HG03103 (cell line): ENCODE data around the gene TBX1.

Experiments
- ATAC-seq: cut with Tn5 transposase; IDR thresholded peaks from one replicate; pipeline ENCODE4 v1.9.1; 2021; ENCODE audit warnings: low read depth; ENCODE audit not compliant: unreplicated experiment

TBX1 gene

DNA sequence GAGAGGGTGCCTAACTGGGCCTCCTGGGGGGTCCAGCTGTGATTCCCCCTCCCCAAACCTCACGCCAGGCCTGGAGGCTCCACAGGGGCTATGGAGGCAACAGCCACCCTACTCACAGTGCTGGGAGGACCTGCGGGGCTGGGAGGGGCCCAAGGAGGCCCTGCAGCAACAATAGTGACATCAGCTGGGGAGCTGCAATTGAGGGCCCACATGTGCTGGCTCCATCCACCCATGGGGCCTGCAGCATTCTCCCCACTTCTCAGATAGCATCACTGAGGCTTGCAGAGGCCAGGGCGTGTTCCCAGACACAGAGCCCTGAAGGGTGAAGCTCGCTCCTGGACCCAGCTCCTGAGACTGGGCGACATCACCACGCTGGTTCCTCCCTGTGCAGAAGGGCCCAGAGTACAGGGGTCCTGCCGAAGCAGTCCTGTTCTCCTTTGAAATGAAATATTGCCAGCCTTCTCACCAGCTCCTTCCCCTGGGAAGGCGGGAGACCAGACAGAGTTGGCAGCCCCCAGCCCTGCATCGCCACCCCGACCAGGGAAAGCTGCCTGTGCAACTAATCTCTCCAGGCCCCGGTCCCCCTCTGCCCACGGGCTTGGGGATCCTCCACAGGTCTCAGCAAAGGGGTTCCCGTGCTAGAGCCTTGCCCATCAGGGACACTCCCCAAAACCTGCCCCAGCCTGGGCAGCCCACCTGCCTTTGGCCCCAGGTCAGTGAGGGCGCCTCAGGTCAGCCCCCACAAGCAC lies 8.9 kb upstream of the TBX1 start:
- ATAC-seq, result no peak

DNA sequence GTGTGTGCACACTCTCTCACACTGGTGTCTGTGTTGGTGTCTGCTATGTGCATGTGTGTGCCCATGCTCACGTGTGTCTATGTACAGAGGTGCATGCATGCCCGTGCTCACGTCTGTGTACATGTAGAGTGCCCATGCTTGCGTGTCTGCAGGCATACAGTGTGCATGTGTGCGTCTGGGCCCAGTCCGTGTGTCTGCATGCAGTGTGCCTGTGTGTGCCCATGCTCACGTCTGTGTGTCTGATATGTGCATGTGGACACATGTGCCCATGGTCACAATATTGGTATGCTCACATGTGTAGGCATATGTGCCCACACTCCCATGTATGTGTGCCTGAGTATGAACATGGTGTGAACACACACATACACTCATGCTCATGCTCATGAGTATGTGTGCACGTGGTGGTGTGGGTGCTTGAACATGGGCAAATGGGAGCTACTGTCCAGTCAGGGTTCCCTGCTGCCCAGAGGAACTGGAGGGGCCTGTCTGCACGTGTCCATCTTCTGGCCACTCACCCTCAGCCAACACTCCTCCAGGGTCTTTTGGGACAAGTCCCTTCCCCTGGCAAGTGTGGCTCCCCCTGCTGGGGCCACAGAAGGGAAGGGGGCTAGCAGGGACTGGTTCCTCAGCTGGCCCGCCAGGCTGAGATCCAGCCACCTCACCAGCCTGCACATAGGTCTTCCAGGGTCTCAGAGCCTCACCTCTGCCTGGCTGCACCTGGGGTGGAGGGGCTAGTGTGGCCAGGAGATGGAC lies 7.3 kb upstream of the TBX1 start:
- ATAC-seq, result no peak

DNA sequence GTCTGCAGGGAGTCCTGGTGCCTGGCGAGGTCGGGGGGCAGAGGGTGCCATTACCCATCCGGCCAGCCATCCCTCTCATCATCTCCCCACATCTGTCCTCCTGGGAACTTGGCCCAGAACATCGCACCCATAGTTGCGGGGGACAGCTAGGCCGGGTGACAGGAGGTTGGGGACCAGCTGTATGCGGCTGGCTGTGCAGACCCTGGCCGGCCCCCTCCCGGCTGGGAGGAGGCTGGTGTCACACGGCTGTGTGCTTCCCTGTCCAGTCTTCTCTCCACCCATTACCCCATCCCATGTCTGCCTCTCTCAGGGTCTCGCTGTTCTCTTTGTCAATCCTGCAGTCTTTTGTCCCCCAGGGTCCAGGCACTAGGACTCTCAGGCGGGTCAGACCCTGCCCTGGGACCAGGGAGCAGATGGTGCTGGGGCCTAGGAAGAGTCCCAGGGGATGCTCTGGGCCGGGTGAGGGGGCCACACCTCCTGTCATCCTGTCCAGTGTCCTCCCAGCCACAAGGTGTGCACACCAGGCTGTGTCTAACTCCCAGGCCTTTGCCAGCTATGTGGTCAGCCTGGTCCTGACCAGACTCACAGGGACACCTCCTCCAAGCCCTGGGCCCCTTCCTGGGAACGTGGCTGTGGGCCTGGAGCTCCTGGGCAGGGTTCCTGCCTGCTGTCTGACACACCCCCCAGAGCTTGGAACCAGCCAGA lies 6.4 kb upstream of the TBX1 start:
- ATAC-seq, result no peak

DNA sequence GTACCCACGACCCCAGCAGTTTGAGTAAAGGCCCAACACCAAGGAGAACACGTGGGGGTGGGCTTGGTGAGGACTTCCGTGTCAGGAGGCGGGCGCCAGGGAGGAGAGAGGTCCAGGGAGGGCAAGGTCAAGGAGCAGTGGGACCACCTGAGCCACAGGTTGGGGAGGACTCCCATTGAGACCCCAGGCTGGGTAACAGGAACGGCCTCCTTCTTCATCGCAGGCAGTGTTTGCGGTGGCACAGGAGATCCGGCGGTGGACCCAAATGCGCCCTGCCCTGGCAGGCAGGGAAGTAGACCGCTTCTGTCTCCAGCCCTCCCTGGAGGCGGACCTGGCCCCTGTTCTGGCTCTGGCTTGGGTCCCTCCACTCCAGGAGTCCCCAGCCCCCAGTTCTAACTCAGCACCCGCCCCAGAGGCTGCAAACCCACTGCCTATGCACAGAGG lies 5.9 kb upstream of the TBX1 start:
- no peak for ATAC-seq

- no peak for ATAC-seq
Observed at GRCh38 chr22:19755145-19755710, 5.3 kb upstream of the TBX1 start.

GRCh38 chr22:19755722-19756287 lies 4.8 kb upstream of the TBX1 start:
- ATAC-seq, result no peak

- ATAC-seq, result no peak
Observed at GRCh38 chr22:19756288-19757128, 4.1 kb upstream of the TBX1 start.

GRCh38 chr22:19757140-19757984 lies 3.2 kb upstream of the TBX1 start:
- no peak for ATAC-seq

DNA sequence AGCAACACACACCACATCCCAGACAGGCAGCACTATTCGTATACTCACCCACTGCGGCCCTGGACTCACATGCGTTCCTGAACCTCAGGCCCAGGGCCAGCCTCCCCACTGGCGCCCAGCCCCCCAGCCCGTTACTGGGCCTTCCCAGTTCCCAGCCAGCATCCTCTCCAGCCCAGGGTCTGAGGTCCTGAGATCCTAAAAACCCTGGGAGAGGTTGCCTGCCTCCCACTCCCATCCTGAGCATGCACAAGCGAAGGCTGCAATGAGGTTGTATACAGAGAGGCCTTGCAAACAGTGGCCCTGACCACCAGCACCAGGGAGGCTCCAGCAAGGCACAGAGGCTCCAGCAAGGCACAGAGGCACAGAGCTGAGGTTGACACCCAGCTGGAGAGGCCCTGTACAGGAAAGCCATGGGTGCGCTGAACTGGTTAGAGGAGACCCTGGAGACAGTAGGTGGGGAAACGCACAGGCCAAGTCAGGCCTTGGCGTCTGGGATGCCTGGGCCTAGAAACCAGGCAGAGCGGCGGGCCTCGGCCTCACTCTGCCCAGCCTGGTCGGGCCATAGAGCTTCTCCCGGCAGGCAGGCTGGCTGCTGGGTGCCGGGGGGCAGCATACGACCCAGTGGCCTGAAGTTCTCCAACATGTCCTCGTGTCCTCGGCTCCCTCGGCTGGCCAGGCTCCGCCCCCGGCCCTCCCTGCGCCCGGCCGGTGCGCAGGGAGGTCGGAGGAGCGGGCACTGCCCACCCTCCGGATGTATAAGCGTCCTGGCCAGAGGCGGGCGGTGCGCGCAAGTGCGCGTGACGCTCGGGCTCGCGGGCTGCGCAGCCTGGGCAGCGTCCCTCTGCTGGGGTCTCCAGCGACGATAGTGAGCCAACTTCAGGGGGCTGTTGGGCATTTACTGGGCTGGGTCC lies 2.3 kb upstream of the TBX1 start:
- no peak for ATAC-seq

GRCh38 chr22:19758896-19759426 lies 1.6 kb upstream of the TBX1 start:
- no peak for ATAC-seq

- no peak for ATAC-seq
Observed at GRCh38 chr22:19759427-19760057, 1.0 kb upstream of the TBX1 start.

GRCh38 chr22:19760951-19761724 lies 560 bp downstream of the TBX1 start:
- ATAC-seq, result no peak

GRCh38 chr22:19761725-19762567 lies 1.4 kb downstream of the TBX1 start:
- ATAC-seq, result no peak

DNA sequence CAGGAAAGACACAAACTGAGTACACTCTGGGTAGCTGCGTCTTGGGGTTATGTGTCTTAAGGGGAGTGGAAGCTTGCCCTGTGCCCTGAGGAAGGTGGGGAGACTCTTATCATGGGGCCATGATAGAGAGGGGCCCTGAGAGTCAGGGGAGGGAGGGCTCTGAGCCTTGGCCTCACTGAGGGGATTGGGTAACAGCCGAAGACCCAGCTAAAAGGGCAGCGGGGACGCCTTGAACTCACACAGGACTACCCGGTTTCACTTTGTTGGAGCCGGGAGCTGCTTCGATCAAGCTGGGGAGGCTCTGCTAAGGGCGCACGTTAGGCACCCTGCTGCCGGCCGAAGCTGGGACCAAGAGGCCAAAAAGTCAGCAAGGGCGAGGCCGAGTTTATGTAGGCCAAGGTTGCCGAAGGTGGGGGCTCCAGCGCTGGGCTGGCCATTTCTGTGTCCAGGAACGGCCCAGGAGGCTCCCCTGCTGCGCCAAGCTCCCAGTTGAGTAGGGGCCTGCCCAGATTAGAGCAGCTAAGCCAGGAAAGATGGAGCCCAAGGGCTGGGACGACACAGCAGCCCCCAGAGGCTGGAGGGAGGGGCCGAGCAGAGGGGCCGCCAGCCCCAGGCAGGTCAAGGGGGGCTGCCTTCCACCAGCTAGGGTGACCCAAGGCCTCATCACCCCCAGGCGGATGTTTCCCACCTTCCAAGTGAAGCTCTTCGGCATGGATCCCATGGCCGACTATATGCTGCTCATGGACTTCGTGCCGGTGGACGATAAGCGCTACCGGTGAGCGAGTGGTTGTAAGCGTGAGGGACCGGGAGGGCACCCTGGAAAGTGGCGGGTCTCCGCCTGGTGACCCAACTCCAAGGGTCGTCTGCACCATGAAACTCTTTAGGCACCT lies 2.2 kb downstream of the TBX1 start:
- no peak for ATAC-seq
